Measurements from ENCODE around the gene NR2C2AP. TPM values are rescaled to one million over a fixed set of nuclear protein-coding genes. Genes with fewer than 3 reads are reported as not detected.
A peak's percentile ranks its signal among the peaks of the same experiment; 100 is the strongest.

NR2C2AP gene
- total and polyA plus RNA-seq, 2 donors (not counting 1 experiment from before 2014, with no cell fraction given) = 3.3 to 4.6 TPM

DNA sequence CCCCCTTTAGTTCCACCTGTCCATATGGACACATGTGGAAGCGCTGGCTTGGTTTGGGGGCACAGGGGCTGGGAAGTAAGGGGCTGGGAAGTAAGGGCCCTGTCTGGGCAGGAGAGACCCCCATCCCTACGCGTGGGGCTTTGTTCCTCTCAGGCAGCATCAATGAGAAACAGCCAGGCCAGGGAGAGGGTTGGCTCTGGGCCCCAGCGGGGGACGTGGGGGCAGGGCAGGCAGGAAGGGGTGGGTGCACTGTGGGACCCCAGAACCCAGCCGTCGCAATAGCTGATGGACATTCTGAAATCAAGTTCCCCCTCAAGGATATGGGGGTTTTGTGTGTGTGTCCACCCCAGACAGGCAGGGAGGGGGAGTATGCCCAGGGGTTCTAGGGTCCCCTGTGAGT is 9.7 kb upstream of the NR2C2AP start:
- Histone ChIP-seq H3K4me2 (ENCODE audit: extremely low read depth, insufficient read depth, low read length) (no peak overlapping the region), H3K4me3 (replicated peaks in 1 of 4; ENCODE audit: control extremely low read depth in 1 of 4, insufficient read depth in 1 of 4, low read depth in 3 of 4, low read length in 4 of 4) (no peak overlapping the region), H3K79me2 (ENCODE audit: control insufficient read depth, insufficient read depth, low read length) (no peaks in the 10 kb centered on the region), H3K9ac (ENCODE audit: insufficient read depth, low read length) (no peak overlapping the region), H2AFZ (ENCODE audit: low read length) (no peak overlapping the region), H4K20me1 (ENCODE audit: control insufficient read depth, extremely low read depth, insufficient read depth, low read length) (no peaks in the 10 kb centered on the region), H3K27me3 (ENCODE audit: control insufficient read depth, insufficient read depth, low read length) (peaks cover 18% of the 10 kb centered on the region), H3K36me3 (ENCODE audit: control insufficient read depth, insufficient read depth, low read length) (no peaks in the 10 kb centered on the region), H3K4me1 (ENCODE audit: control insufficient read depth, extremely low read depth, insufficient read depth, low read length) (no peaks in the 10 kb centered on the region), H3K9me3 (ENCODE audit: control insufficient read depth, insufficient read depth, low read depth, low read length) (no peaks in the 10 kb centered on the region), H3K27ac (ENCODE audit: insufficient read depth, low read length) (no peak overlapping the region)
- peak; percentile 32 for TF ChIP-seq EZH2 (IDR thresholded peaks at IDR 0.05; ENCODE audit: low read length, missing control alignments)
- no peak for TF ChIP-seq CTCF (conservative IDR thresholded peaks at IDR 0.05 in 1 of 2, IDR thresholded peaks at IDR 0.05 in 1 of 2; ENCODE audit: low read depth in 1 of 2, low read length in 2 of 2)
- DNase-seq (ENCODE audit: low read depth in 2 of 2) = no peak

DNA sequence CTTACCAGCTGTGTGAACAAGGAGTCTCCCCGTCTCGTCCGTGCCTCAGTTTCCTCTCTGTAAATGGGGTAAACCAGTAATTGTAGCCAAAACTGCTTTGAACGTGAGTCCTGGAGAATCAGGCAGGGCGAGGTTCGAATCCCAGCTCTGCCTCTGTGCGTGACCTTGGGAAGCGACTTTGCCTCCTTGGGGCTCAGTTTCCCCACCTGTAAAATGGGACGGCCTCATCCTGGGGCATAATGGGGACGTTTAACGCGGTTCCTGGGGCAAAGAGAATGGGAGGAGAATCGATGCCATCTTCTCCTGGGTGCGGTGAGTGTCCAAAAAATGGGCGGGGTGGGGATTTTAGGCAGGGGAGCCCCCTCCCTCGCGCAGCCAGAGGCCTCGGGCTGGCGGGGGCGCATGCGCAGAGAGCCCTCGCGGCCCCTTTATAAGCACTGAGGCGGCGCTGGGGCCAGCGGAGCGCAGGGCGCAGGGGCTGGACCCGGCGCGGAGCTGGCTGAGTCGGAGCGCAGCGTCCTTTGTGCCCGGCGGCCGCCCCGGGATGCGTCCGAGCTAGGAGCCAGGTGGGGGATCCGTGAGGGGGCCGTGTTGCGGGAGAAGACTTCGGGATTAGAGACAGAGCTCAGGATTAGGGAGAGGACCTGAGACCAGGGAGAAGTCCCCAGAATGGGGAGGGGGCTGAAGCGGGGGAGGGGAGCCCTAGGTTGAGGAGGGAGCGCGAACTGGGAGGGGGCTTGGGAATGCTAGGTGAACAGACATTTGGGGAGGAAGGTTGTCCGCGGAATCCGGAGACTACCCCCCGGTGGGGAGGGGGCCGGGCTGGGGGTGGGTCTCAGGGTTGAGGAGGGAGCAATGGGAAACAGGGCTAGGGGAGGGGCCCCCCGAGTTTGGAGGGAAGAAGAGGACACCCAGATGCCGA is 8.5 kb upstream of the NR2C2AP start, which contains the start of gene NCAN:
Gene NCAN, plus strand, starts transcription at position 460 of the 922 bp plus-strand sequence. CDS start 4,996 bp downstream, outside the sequence.
- Histone ChIP-seq H3K27me3 (ENCODE audit: control insufficient read depth, insufficient read depth, low read length) (peaks cover 18% of the 10 kb centered on the region), H3K79me2 (ENCODE audit: control insufficient read depth, insufficient read depth, low read length) (no peaks in the 10 kb centered on the region)

DNA sequence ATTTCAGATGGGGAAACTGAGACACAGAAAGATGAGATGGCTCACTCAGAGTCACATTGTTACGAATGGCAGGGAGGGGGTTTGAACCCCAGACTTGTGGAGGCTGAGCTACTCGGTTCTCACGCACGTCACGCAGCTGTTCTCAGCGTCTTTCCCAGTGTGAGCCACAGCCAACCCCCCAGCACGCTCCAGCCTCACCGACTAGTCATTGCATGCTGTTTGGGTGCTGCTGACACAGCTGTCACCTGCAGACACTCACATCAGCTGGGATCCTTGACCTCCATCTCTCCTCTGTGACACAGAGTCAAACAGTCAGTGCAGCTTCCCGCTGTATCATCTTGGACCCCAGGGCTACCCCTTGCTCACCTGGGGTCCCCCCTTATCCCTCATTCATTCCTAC is 6.2 kb upstream of the NR2C2AP start:
- Histone ChIP-seq H3K4me1 (ENCODE audit: control insufficient read depth, extremely low read depth, insufficient read depth, low read length) (no peaks in the 10 kb centered on the region), H2AFZ (ENCODE audit: low read length) (no peak overlapping the region), H3K27me3 (ENCODE audit: control insufficient read depth, insufficient read depth, low read length) (peaks cover 18% of the 10 kb centered on the region), H4K20me1 (ENCODE audit: control insufficient read depth, extremely low read depth, insufficient read depth, low read length) (no peaks in the 10 kb centered on the region), H3K79me2 (ENCODE audit: control insufficient read depth, insufficient read depth, low read length) (no peaks in the 10 kb centered on the region), H3K4me3 (replicated peaks in 1 of 4; ENCODE audit: control extremely low read depth in 1 of 4, insufficient read depth in 1 of 4, low read depth in 3 of 4, low read length in 4 of 4) (no peak overlapping the region), H3K9ac (ENCODE audit: insufficient read depth, low read length) (no peak overlapping the region), H3K36me3 (ENCODE audit: control insufficient read depth, insufficient read depth, low read length) (no peaks in the 10 kb centered on the region), H3K27ac (ENCODE audit: insufficient read depth, low read length) (no peak overlapping the region), H3K4me2 (ENCODE audit: extremely low read depth, insufficient read depth, low read length) (no peak overlapping the region), H3K9me3 (ENCODE audit: control insufficient read depth, insufficient read depth, low read depth, low read length) (no peaks in the 10 kb centered on the region)
- DNase-seq (ENCODE audit: low read depth in 2 of 2) = no peak
- TF ChIP-seq EZH2 (IDR thresholded peaks at IDR 0.05; ENCODE audit: low read length, missing control alignments) (no peak), CTCF (conservative IDR thresholded peaks at IDR 0.05 in 1 of 2, IDR thresholded peaks at IDR 0.05 in 1 of 2; ENCODE audit: low read depth in 1 of 2, low read length in 2 of 2) (no peak)

More for the DNA sequence above, 8.5 kb upstream of the NR2C2AP start, which contains the start of gene NCAN:
- no peaks in the 10 kb centered on the region for H3K4me1 ChIP-seq (ENCODE audit: control insufficient read depth, extremely low read depth, insufficient read depth, low read length)
- no peaks in the 10 kb centered on the region for H3K36me3 ChIP-seq (ENCODE audit: control insufficient read depth, insufficient read depth, low read length)
- H3K9ac ChIP-seq (ENCODE audit: insufficient read depth, low read length) = no peak within 1 kb of the TSS
- no peaks in the 10 kb centered on the region for H4K20me1 ChIP-seq (ENCODE audit: control insufficient read depth, extremely low read depth, insufficient read depth, low read length)
- no peak within 1 kb of the TSS for H3K4me3 ChIP-seq (replicated peaks in 1 of 4; ENCODE audit: control extremely low read depth in 1 of 4, insufficient read depth in 1 of 4, low read depth in 3 of 4, low read length in 4 of 4)
- no peak for TF ChIP-seq EZH2 (IDR thresholded peaks at IDR 0.05; ENCODE audit: low read length, missing control alignments)
- no peak within 1 kb of the TSS for H2AFZ ChIP-seq (ENCODE audit: low read length)
- H3K4me2 ChIP-seq (ENCODE audit: extremely low read depth, insufficient read depth, low read length) = no peak within 1 kb of the TSS
- no peak for DNase-seq (ENCODE audit: low read depth in 2 of 2)
- H3K27ac ChIP-seq (ENCODE audit: insufficient read depth, low read length) = no peak within 1 kb of the TSS
- no peaks in the 10 kb centered on the region for H3K9me3 ChIP-seq (ENCODE audit: control insufficient read depth, insufficient read depth, low read depth, low read length)
